Stimulated activated CD4-positive, alpha-beta T cell treated with anti-CD3 and anti-CD28 coated beads, Interleukin-1b, Interleukin-23, amount 100 ng/mL, for 24 hours (primary cell): ENCODE data around the gene FOXL1.

Experiments used
- DNase-seq, 4 experiments: peaks; one replicate each; pipeline ENCODE4 v3.0.0-alpha.2; 2020; ENCODE audit warnings: low read depth in 4 of 4, low spot score in 1 of 4

Gene FOXL1

GRCh38 chr16:86604436-86605193, 26.3 kb downstream of the FOXL1 start:
- DNase-seq = no peak

- no peak for DNase-seq
These were observed 27.6 kb downstream of the FOXL1 start for GRCh38 chr16:86605950-86606349.

- DNase-seq = no peak
These were observed 30.0 kb downstream of the FOXL1 start for GRCh38 chr16:86608301-86608747.

- DNase-seq = no peak
These were observed 30.8 kb downstream of the FOXL1 start for GRCh38 chr16:86609115-86609514.

- DNase-seq = no peak
These were observed 31.3 kb downstream of the FOXL1 start for GRCh38 chr16:86609661-86610060.

GRCh38 chr16:86610779-86611524, 32.6 kb downstream of the FOXL1 start:
- DNase-seq = no peak

- DNase-seq = no peak
These were observed 33.1 kb downstream of the FOXL1 start for GRCh38 chr16:86611525-86611855.

- DNase-seq = no peak
These were observed 33.6 kb downstream of the FOXL1 start for GRCh38 chr16:86611941-86612340.

GRCh38 chr16:86614699-86615098, 36.4 kb downstream of the FOXL1 start:
- no peak for DNase-seq

- DNase-seq = no peak
These were observed 38.6 kb downstream of the FOXL1 start for GRCh38 chr16:86616906-86617305.

- DNase-seq = no peak
These were observed 40.3 kb downstream of the FOXL1 start for GRCh38 chr16:86618431-86619238.

GRCh38 chr16:86619239-86619794, 41.0 kb downstream of the FOXL1 start:
- DNase-seq = no peak

GRCh38 chr16:86620184-86620583, 41.8 kb downstream of the FOXL1 start:
- no peak for DNase-seq

- no peak for DNase-seq
These were observed 43.6 kb downstream of the FOXL1 start for GRCh38 chr16:86621966-86622365.

- no peak for DNase-seq
These were observed 44.6 kb downstream of the FOXL1 start for GRCh38 chr16:86622700-86623615.

- no peak for DNase-seq
These were observed 46.7 kb downstream of the FOXL1 start for GRCh38 chr16:86625029-86625428.

- no peak for DNase-seq
These were observed 47.5 kb downstream of the FOXL1 start for GRCh38 chr16:86625821-86626220.

- no peak for DNase-seq
These were observed 47.9 kb downstream of the FOXL1 start for GRCh38 chr16:86626284-86626683.

- DNase-seq = no peak
These were observed 48.6 kb downstream of the FOXL1 start for GRCh38 chr16:86626966-86627365.

- DNase-seq = no peak
These were observed 50.3 kb downstream of the FOXL1 start for GRCh38 chr16:86628614-86629013.
